ENCODE results near the gene B3GNT8. TPM values are rescaled to one million over a fixed set of nuclear protein-coding genes. Genes with fewer than 3 reads are reported as not detected.
A peak's percentile ranks its signal among the peaks of the same experiment; 100 is the strongest.

B3GNT8 gene
- total and polyA plus RNA-seq, 2 of the 8 experiments (the other 6 are each of a cell fraction or from before 2014, with no cell fraction given) = 0.67 to 0.86 TPM

DNA sequence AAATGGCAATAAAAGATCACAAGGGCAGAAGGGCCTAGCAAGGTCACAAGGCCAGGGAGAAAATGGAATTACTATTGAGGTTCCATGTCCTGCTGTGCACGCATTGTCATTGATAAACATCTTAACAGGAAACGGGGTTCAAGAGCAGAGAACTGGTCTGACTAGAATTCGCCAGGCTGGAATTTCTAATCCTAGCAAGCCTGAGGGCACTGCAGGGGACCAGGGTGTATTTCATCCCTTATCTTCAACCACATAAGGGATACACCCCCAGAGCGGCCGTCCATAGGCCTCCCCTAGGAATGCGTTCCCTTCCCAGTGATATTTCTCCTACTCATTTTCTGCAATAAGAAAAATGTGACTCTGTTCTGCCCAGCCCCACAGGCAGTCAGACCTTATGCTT is 35.3 kb upstream of the B3GNT8 start:
- Histone ChIP-seq H3K23ac (ENCODE audit: insufficient read length) (no peak overlapping the region), H2AFZ (ENCODE audit: low read length) (no peak overlapping the region), H3K27ac (ENCODE audit: low read depth, low read length) (no peak overlapping the region), H3K27me3 (replicated peaks in 1 of 4; ENCODE audit: control insufficient read depth in 3 of 4, extremely low read depth in 1 of 4, insufficient read depth in 3 of 4, low read length in 3 of 4) (no peaks in the 10 kb centered on the region), H3K79me2 (ENCODE audit: control insufficient read depth in 1 of 2, insufficient read depth in 2 of 2, low read length in 2 of 2) (no peaks in the 10 kb centered on the region), H3K79me1 (ENCODE audit: low read depth, low read length) (no peaks in the 10 kb centered on the region), H3K4ac (replicated peaks; ENCODE audit: insufficient read length, low read depth, low read length) (no peak overlapping the region), H3K14ac (ENCODE audit: insufficient read length) (no peak overlapping the region), H4K8ac (ENCODE audit: extremely low read depth, insufficient read depth, low read length) (no peak overlapping the region), H3K4me1 (replicated peaks in 1 of 4; ENCODE audit: control insufficient read depth in 3 of 4, insufficient read depth in 4 of 4, low read length in 3 of 4) (no peaks in the 10 kb centered on the region), H3K56ac (replicated peaks; ENCODE audit: insufficient read length, low read depth, low read length) (no peak overlapping the region), H2BK15ac (ENCODE audit: low read length) (no peak overlapping the region), H2BK120ac (replicated peaks; ENCODE audit: low read depth, low read length) (no peak overlapping the region), H2BK5ac (ENCODE audit: low read depth, low read length) (no peak overlapping the region), H4K5ac (ENCODE audit: insufficient read length, low read depth, low read length) (no peak overlapping the region), H3K9ac (replicated peaks in 1 of 4; ENCODE audit: extremely low read depth in 1 of 4, low read depth in 3 of 4, low read length in 3 of 4) (no peak overlapping the region), H3K36me3 (ENCODE audit: control insufficient read depth in 2 of 4, insufficient read depth in 4 of 4, low read length in 3 of 4) (no peaks in the 10 kb centered on the region), H3K18ac (ENCODE audit: extremely low read depth, low read length) (no peak overlapping the region), H3K4me3 (ENCODE audit: extremely low read depth in 1 of 4, insufficient read depth in 2 of 4, low read depth in 3 of 4, low read length in 4 of 4) (no peak overlapping the region), H4K20me1 (replicated peaks in 1 of 2; ENCODE audit: control insufficient read depth in 1 of 2, insufficient read depth in 2 of 2, low read length in 2 of 2) (no peaks in the 10 kb centered on the region), H4K91ac (replicated peaks; ENCODE audit: insufficient read length, low read length) (no peak overlapping the region), H2AK5ac (ENCODE audit: low read depth, low read length) (no peak overlapping the region), H2BK12ac (ENCODE audit: low read depth, low read length) (no peak overlapping the region), H3K23me2 (ENCODE audit: low read depth, low read length) (no peaks in the 10 kb centered on the region), H2BK20ac (ENCODE audit: low read length) (no peak overlapping the region), H3K9me3 (ENCODE audit: insufficient read depth in 2 of 2, low read depth in 1 of 2, low read length in 1 of 2) (peaks cover 32 to 42% of the 10 kb centered on the region in 2 experiments), H3K4me2 (ENCODE audit: insufficient read depth in 1 of 2, low read depth in 2 of 2, low read length in 2 of 2) (no peak overlapping the region)
- 79% methylated on average over 6 of the region's 6 CpGs; no CpG with 5 or more reads in 1 of the 2 experiments for WGBS, 2 experiments (ENCODE audit: extremely low coverage in 1 of 2, insufficient coverage in 1 of 2, insufficient read length in 1 of 2, insufficient replicate concordance in 2 of 2, low coverage in 1 of 2, low lambda C conversion rate in 2 of 2, missing lambda C conversion rate in 1 of 2)
- FAIRE-seq (peak; percentile 32), DNase-seq (ENCODE audit: low read depth in 1 of 2, low spot score in 2 of 2) (no peak)
- TF ChIP-seq CTBP2 (IDR thresholded peaks at IDR 0.05; ENCODE audit: borderline replicate concordance, insufficient read depth, insufficient read length, low read length) (no peak), EP300 (IDR thresholded peaks at IDR 0.05; ENCODE audit: borderline replicate concordance in 1 of 2, low read depth in 2 of 2, low read length in 2 of 2) (peak in 1 of 2 experiments; percentile 81; a peak in 1 of 3 replicates)
- POLR2A ChIA-PET (ENCODE audit: partially characterized antibody) = no interaction called here
- CTCF ChIA-PET (ENCODE audit: partially characterized antibody) = no interaction called here

Measured in H1 (cell line).